Measurements from ENCODE around the gene PITHD1. TPM values are rescaled to one million over a fixed set of nuclear protein-coding genes. Genes with fewer than 3 reads are reported as not detected.

Gene PITHD1
- total and polyA plus RNA-seq, 2 of the 8 experiments (the other 6 are each of a cell fraction or from before 2014, with no cell fraction given) = 67.4 to 68.8 TPM

DNA sequence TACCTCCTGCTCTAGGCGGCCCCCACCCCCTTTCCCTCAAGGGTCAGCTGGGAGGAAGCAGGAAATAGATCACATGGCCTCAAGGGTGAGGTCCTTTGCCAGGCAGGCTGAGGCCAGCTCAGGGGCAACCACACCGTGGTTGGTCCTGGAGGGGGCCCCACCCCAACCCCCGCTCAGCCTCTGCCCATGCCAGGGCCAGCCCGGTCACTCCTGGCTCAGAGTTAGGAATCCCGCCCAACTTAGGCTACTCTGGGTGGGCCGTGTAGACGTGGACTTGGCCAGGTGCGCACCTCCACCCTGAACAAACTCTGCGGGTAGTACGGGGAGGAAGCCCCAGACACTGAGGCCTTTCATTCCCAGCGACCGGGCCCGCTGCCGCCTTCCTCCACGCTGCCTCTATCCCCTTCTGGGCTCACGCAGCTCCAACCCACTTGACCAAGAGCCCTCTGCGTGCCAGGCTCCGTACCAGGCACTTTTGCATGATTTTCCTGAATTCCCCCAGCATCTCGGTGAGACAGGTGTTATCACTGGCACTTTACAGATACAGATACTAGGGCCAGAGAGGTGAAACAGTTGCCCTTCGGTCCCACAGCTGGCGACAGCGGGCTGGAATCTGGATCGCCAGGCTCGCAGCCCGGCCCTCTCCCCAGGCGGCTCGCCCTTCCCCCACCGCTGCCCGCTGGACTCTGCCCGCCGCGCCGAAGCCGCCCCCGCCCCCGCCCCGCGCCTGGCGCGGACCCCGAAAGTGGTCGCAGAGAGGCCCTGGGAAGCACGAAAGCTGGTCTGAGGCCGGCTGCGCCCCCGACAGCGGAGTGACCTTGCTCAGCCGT, 21.6 kb downstream of the PITHD1 start (continued):
- 0 out of 2 replicates have a peak, but pooled peaks have one; percentile 12 for TF ChIP-seq TBP (IDR thresholded peaks at IDR 0.05; ENCODE audit: low read depth, low read length)
- TF ChIP-seq, protein P1, sequence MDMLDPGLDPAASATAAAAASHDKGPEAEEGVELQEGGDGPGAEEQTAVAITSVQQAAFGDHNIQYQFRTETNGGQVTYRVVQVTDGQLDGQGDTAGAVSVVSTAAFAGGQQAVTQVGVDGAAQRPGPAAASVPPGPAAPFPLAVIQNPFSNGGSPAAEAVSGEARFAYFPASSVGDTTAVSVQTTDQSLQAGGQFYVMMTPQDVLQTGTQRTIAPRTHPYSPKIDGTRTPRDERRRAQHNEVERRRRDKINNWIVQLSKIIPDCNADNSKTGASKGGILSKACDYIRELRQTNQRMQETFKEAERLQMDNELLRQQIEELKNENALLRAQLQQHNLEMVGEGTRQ (IDR thresholded peaks at IDR 0.05; ENCODE audit: low read length) = peak; percentile 68
